OCI-LY3 (cell line): ENCODE data around the gene HOXC13.

Source experiments
- H2AFZ ChIP-seq: fragments of 200-600, 300-600 bp; shearing (Covaris generic); 2 replicates; pipeline ENCODE4 v1.6.0; 2014; ENCODE audit warnings: antibody characterized with exemption, low read depth, low read length
- H3K27ac ChIP-seq: fragments of 200-600, 300-600 bp; sonication (generic); 2 replicates; pipeline ENCODE4 v1.5.1; 2014; ENCODE audit warnings: mild to moderate bottlenecking, low read length, moderate library complexity, mixed read lengths
- H3K27me3 ChIP-seq: fragments of 200-600, 300-600 bp; sonication (generic); 2 replicates; pipeline ENCODE4 v1.6.1; 2014; ENCODE audit warnings: low read depth, low read length, mixed read lengths
- H3K36me3 ChIP-seq: fragments of 200-600, 300-600 bp; sonication (generic); replicated peaks from 2 replicates; pipeline ENCODE3; 2014; ENCODE audit warnings: low read depth, low read length, mixed read lengths
- H3K4me1 ChIP-seq: fragments of 300-600, 200-600 bp; sonication (generic); 2 replicates; pipeline ENCODE4 v1.6.1; 2014; ENCODE audit warnings: low read length, mixed read lengths
- H3K4me2 ChIP-seq: fragments of 200-600, 300-600 bp; sonication (generic); 2 replicates; pipeline ENCODE4 v1.6.1; 2014; ENCODE audit warnings: low read length, mixed read lengths
- H3K4me3 ChIP-seq: fragments of 300-600, 200-600 bp; sonication (generic); 2 replicates; pipeline ENCODE4 v1.5.1; 2014; ENCODE audit warnings: antibody characterized with exemption, mild to moderate bottlenecking, low read length, moderate library complexity
- H3K79me2 ChIP-seq: fragments of 300-600, 200-600 bp; shearing (Covaris generic); 2 replicates; pipeline ENCODE4 v1.6.1; 2014; ENCODE audit warnings: mild to moderate bottlenecking, low read length, mixed read lengths
- H3K9ac ChIP-seq: fragments of 300-600, 200-600 bp; shearing (Covaris generic); 2 replicates; pipeline ENCODE4 v1.6.0; 2014; ENCODE audit warnings: mild to moderate bottlenecking, low read length, moderate library complexity
- H3K9me3 ChIP-seq: fragments of 200-600, 300-600 bp; shearing (Covaris generic); 2 replicates; pipeline ENCODE4 v1.6.1; 2014; ENCODE audit warnings: low read length, mixed read lengths; ENCODE audit not compliant: insufficient read depth
- H4K20me1 ChIP-seq: fragments of 200-600, 300-600 bp; sonication (generic); 2 replicates; pipeline ENCODE4 v1.6.1; 2016; ENCODE audit warnings: low read length, mixed read lengths; ENCODE audit not compliant: insufficient read depth
- EZH2phosphoT487 ChIP-seq: fragments of 200-600 bp; shearing (Covaris generic); IDR thresholded peaks from 2 replicates; pipeline ENCODE4 v1.6.1; 2018; ENCODE audit warnings: antibody characterized with exemption, mixed run types, low read depth
- TF ChIP-seq, protein P1 (sequence below): fragments of 200-600, 300-600 bp; sonication (generic); IDR thresholded peaks from 2 replicates; pipeline ENCODE4 v1.5.1; 2014; ENCODE audit warnings: antibody characterized with exemption, low read length, low read depth

Gene HOXC13

DNA sequence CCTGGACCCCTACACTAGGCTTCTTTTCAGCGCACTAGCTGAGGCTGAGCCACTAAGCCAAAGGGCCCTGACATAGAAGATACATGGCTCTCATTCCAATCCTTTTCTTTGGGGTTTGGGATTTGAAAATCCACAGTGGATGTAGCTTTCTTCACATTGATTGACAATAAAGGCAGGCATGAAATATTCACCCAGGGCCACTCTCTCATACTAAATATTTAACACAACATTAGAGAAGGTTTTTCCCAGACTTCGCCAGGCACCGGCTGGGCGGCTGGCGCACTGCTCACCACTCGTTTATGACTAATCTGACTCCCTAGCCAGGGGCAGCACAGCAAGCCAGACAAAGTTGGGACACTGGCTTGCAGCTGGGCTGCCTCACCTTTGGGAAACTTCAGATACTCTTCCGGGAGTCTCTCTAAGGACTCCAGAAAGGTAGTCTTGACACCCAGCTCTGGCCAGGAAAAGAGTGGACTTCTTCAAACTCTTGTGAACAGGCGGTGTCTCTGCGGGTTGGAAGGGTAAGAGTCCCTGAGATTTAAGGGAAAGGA, 33.6 kb downstream of the HOXC13 start:
- TF ChIP-seq, protein P1, sequence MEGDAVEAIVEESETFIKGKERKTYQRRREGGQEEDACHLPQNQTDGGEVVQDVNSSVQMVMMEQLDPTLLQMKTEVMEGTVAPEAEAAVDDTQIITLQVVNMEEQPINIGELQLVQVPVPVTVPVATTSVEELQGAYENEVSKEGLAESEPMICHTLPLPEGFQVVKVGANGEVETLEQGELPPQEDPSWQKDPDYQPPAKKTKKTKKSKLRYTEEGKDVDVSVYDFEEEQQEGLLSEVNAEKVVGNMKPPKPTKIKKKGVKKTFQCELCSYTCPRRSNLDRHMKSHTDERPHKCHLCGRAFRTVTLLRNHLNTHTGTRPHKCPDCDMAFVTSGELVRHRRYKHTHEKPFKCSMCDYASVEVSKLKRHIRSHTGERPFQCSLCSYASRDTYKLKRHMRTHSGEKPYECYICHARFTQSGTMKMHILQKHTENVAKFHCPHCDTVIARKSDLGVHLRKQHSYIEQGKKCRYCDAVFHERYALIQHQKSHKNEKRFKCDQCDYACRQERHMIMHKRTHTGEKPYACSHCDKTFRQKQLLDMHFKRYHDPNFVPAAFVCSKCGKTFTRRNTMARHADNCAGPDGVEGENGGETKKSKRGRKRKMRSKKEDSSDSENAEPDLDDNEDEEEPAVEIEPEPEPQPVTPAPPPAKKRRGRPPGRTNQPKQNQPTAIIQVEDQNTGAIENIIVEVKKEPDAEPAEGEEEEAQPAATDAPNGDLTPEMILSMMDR: no peak
- TF ChIP-seq EZH2phosphoT487: no peak
- Histone ChIP-seq H3K27me3 (peaks cover 16% of the 10 kb centered on the region; the same call in 1 of the 2 replicates), H3K9ac (no peak overlapping the region), H2AFZ (no peak overlapping the region), H3K36me3 (no peaks in the 10 kb centered on the region), H4K20me1 (no peaks in the 10 kb centered on the region), H3K79me2 (no peaks in the 10 kb centered on the region), H3K4me1 (no peaks in the 10 kb centered on the region), H3K9me3 (no peaks in the 10 kb centered on the region), H3K4me2 (no peak overlapping the region), H3K4me3 (no peak overlapping the region), H3K27ac (no peak overlapping the region)

DNA sequence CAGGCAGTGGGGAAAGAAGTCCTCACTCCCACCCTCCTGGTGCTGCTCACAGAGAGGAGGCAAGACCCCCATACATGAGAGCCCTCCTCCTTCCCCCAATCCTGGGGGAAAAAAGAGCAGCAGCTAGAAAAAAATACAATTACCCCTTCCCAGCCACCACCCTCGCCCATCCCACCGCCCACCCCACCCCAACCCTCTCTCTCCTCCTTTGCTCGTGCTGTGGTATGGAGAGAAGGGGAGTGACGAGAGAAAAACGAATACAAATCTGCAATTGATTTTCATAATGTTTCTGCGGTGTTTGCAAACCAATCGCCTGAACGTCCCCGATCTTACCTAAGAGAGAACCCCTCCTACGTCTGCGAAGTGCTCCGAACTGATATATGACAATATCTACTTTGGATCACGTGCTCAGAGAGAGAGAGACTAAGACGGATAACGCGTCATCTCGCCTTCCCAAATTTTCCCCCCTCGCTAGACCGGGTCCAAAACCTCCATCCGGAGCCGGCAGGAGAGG, 34.1 kb downstream of the HOXC13 start, which contains the start of gene HOXC11:
Gene HOXC11 (plus strand): TSS at position 405 of the 514 bp plus-strand sequence. CDS start 116 bp downstream, outside the sequence.
- Histone ChIP-seq H3K27ac (no peak within 1 kb of the TSS), H3K79me2 (no peaks in the 10 kb centered on the region), H3K9ac (no peak within 1 kb of the TSS), H3K4me3 (no peak within 1 kb of the TSS), H3K36me3 (no peaks in the 10 kb centered on the region), H3K27me3 (peaks cover 20% of the 10 kb centered on the region; the same call in 1 of the 2 replicates), H4K20me1 (no peaks in the 10 kb centered on the region), H3K9me3 (no peaks in the 10 kb centered on the region), H3K4me1 (0 out of 2 replicates have a peak, but pooled peaks cover 2% of the 10 kb centered on the region), H3K4me2 (no peak within 1 kb of the TSS), H2AFZ (no peak within 1 kb of the TSS)
- TF ChIP-seq EZH2phosphoT487: no peak
- TF ChIP-seq, protein P1: no peak

DNA sequence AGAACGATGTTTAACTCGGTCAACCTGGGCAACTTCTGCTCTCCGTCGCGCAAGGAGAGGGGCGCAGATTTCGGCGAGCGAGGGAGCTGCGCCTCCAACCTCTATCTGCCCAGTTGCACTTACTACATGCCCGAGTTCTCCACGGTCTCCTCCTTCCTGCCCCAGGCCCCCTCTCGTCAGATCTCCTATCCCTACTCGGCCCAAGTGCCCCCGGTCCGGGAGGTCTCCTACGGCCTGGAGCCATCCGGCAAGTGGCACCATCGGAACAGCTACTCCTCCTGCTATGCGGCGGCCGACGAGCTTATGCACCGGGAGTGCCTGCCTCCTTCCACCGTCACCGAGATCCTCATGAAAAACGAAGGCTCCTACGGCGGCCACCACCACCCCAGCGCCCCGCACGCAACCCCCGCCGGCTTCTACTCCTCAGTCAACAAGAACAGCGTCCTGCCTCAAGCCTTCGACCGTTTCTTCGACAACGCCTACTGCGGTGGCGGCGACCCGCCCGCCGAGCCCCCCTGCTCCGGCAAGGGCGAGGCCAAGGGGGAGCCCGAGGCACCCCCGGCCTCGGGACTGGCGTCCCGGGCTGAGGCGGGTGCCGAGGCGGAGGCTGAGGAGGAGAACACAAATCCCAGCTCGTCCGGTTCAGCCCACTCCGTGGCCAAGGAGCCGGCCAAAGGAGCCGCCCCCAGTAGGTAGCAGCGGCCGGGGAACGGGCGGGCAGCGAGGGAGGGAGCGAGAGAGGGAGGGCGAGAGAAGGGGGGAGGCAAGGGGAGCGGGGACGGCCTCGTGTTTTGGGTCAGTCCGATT, 34.8 kb downstream of the HOXC13 start:
- H3K4me2 ChIP-seq: no peak overlapping the region
- H4K20me1 ChIP-seq: no peaks in the 10 kb centered on the region
- peaks cover 21% of the 10 kb centered on the region; the same call in 1 of the 2 replicates for H3K27me3 ChIP-seq
- H3K9ac ChIP-seq: no peak overlapping the region
- H3K4me3 ChIP-seq: no peak overlapping the region
- H3K27ac ChIP-seq: no peak overlapping the region
- TF ChIP-seq EZH2phosphoT487: no peak
- TF ChIP-seq, protein P1: no peak
- H3K36me3 ChIP-seq: no peaks in the 10 kb centered on the region
- H2AFZ ChIP-seq: no peak overlapping the region
- peaks cover 6% of the 10 kb centered on the region; the same call in 1 of the 2 replicates for H3K4me1 ChIP-seq
- H3K79me2 ChIP-seq: no peaks in the 10 kb centered on the region
- no peaks in the 10 kb centered on the region for H3K9me3 ChIP-seq
